HCT116 (cell line): Measurements from ENCODE around the gene MESD. TPM values are rescaled to one million over a fixed set of nuclear protein-coding genes. Genes with fewer than 3 reads are reported as not detected.

Source experiments
- ATAC-seq: fragments of 200-7000 bp; cut with Tn5 transposase; 2 replicates; pipeline ENCODE4 v1.9.1; 2020; ENCODE audit warnings: mild to moderate bottlenecking, moderate library complexity
- BruUV-seq: library from RNA; stranded (reverse); fragments of 400-500 nt; replicated peaks from 2 replicates; lab custom pipeline; 2021; lab: Mats Ljungman, UMichigan
- CTCF ChIA-PET: fragments of 300-600 bp; sonication (Branson Sonifier 250); formaldehyde crosslinking; loops from one replicate; lab custom pipeline; 2021; ENCODE audit warnings: antibody characterized with exemption; lab: Charles Lee
- POLR2A ChIA-PET: fragments of 300-600, 350-600 bp; sonication (Branson Sonifier 250); formaldehyde crosslinking; loops from one replicate; lab custom pipeline; 2021; ENCODE audit warnings: antibody characterized with exemption; lab: Charles Lee
- RAD21 ChIA-PET, 2 experiments: fragments of 300-600 bp; sonication (Branson Sonifier 250); formaldehyde crosslinking; loops; one replicate each; lab custom pipeline; 2023; ENCODE audit warnings: low total read pairs in 2 of 2; ENCODE audit not compliant: uncharacterized antibody in 2 of 2, unreplicated experiment in 2 of 2, low non-redundant PET in 1 of 2; lab: Charles Lee
- DNase-seq: peaks from one replicate; pipeline ENCODE4 v3.0.0-alpha.2; 2010; ENCODE audit warnings: low read depth, low spot score
- H2AFZ ChIP-seq: fragments of 200-600 bp; shearing (Covaris generic), sonication (generic); 2 replicates; pipeline ENCODE4 v1.6.1; 2017; ENCODE audit warnings: low read depth, mixed run types, mixed read lengths, antibody characterized with exemption, low read length; ENCODE audit not compliant: poor library complexity, severe bottlenecking
- H3K27ac ChIP-seq: 2 replicates; pipeline ENCODE4 v1.5.1; 2012; ENCODE audit warnings: low read depth, low read length
- H3K27me3 ChIP-seq: fragments of 200-600 bp; sonication (generic); 2 replicates; pipeline ENCODE4 v1.6.1; 2016; ENCODE audit warnings: mixed run types, low read length, mixed read lengths; ENCODE audit not compliant: insufficient read depth
- H3K36me3 ChIP-seq, 2 experiments: fragments of 200-500 bp in 1 of 2; fragments of 200-600 bp in 1 of 2; sonication (Bioruptor generic) in 1 of 2; sonication (generic) in 1 of 2; 2 replicates each; pipeline versions ENCODE4 v1.5.1 to v1.6.1; 2014 to 2016; ENCODE audit warnings: low read length in 2 of 2, inconsistent platforms in 1 of 2, mixed read lengths in 1 of 2, mixed run types in 1 of 2; ENCODE audit not compliant: insufficient read depth in 2 of 2, control insufficient read depth in 1 of 2
- H3K4me1 ChIP-seq, 2 experiments: fragments of 200-600 bp in 1 of 2; sonication (generic) in 1 of 2; 2 replicates each; pipeline versions ENCODE4 v1.5.1 to v1.6.1; 2012 to 2017; ENCODE audit warnings: low read length in 2 of 2, inconsistent platforms in 1 of 2, mild to moderate bottlenecking in 1 of 2, mixed read lengths in 1 of 2, mixed run types in 1 of 2, moderate library complexity in 1 of 2; ENCODE audit not compliant: insufficient read depth in 2 of 2, control insufficient read depth in 1 of 2
- H3K4me2 ChIP-seq: fragments of 200-600 bp; sonication (generic); 2 replicates; pipeline ENCODE4 v1.6.1; 2017; ENCODE audit warnings: mixed run types, low read length, mixed read lengths
- H3K4me3 ChIP-seq, 2 experiments: fragments of 200-600 bp in 1 of 2; sonication (generic) in 1 of 2; replicated peaks in 1 of 2; 2 replicates each; pipeline ENCODE4 v1.5.1; 2011 to 2016; ENCODE audit warnings: low read length in 2 of 2, control low read depth in 1 of 2, low read depth in 1 of 2, mild to moderate bottlenecking in 1 of 2, mixed read lengths in 1 of 2, mixed run types in 1 of 2
- H3K79me2 ChIP-seq: fragments of 200-600 bp; sonication (generic); 2 replicates; pipeline ENCODE4 v1.6.1; 2017; ENCODE audit warnings: mild to moderate bottlenecking, mixed run types, low read length, moderate library complexity, mixed read lengths; ENCODE audit not compliant: insufficient read depth
- H3K9ac ChIP-seq: fragments of 200-600 bp; sonication (generic); 2 replicates; pipeline ENCODE4 v1.6.1; 2016; ENCODE audit warnings: low read length, mixed read lengths
- H3K9me2 ChIP-seq: fragments of 200-600 bp; sonication (generic), shearing (Covaris generic); 2 replicates; pipeline ENCODE4 v1.6.1; 2017; ENCODE audit warnings: mixed run types, mild to moderate bottlenecking, moderate library complexity; ENCODE audit not compliant: insufficient read depth
- H3K9me3 ChIP-seq, 2 experiments: fragments of 200-500 bp in 1 of 2; fragments of 200-600 bp in 1 of 2; sonication (Bioruptor generic) in 1 of 2; sonication (generic) in 1 of 2; 2 replicates each; pipeline ENCODE4 v1.6.1; 2014 to 2017; ENCODE audit warnings: low read length in 2 of 2, mixed read lengths in 2 of 2, inconsistent platforms in 1 of 2, low read depth in 1 of 2, mild to moderate bottlenecking in 1 of 2, mixed run types in 1 of 2, moderate library complexity in 1 of 2; ENCODE audit not compliant: control insufficient read depth in 1 of 2, insufficient read depth in 1 of 2
- H4K20me1 ChIP-seq: fragments of 200-600 bp; sonication (generic), shearing (Covaris generic); 2 replicates; pipeline ENCODE4 v1.6.1; 2017; ENCODE audit warnings: mixed run types, mild to moderate bottlenecking, moderate library complexity; ENCODE audit not compliant: insufficient read depth
- CBX3 ChIP-seq: IDR thresholded peaks from 2 replicates; pipeline ENCODE4 v1.6.1; 2012; ENCODE audit warnings: low read depth
- CEBPB ChIP-seq: IDR thresholded peaks from 2 replicates; pipeline ENCODE4 v1.6.1; 2012; ENCODE audit warnings: low read depth
- EGR1 ChIP-seq: IDR thresholded peaks from 2 replicates; pipeline ENCODE4 v1.6.1; 2012; ENCODE audit warnings: low read depth
- EZH2 ChIP-seq: fragments of 200-600 bp; sonication (generic); IDR thresholded peaks from 2 replicates; pipeline ENCODE4 v1.6.1; 2017; ENCODE audit warnings: antibody characterized with exemption, mixed run types
- FOSL1 ChIP-seq: IDR thresholded peaks from 2 replicates; pipeline ENCODE4 v1.6.1; 2012; ENCODE audit warnings: low read depth
- JUND ChIP-seq: IDR thresholded peaks from 2 replicates; pipeline ENCODE4 v1.6.1; 2012
- POLR2A ChIP-seq: IDR thresholded peaks from 2 replicates; pipeline ENCODE4 v1.7.0; 2011; ENCODE audit warnings: borderline replicate concordance; ENCODE audit not compliant: insufficient read depth, insufficient read length; ENCODE audit errors: extremely low read depth
- SP1 ChIP-seq: IDR thresholded peaks from 2 replicates; pipeline ENCODE4 v1.6.1; 2012; ENCODE audit warnings: low read depth
- TCF7L2 ChIP-seq: IDR thresholded peaks from 2 replicates; pipeline ENCODE4 v1.7.0; 2011; ENCODE audit warnings: borderline replicate concordance, inconsistent platforms; ENCODE audit not compliant: insufficient read depth, insufficient read length; ENCODE audit errors: extremely low read depth
- ZFX ChIP-seq: fragments of 450-650 bp; IDR thresholded peaks from 2 replicates; pipeline ENCODE4 v1.6.1; 2017
- ZNF274 ChIP-seq: fragments of 200-500 bp; sonication (Bioruptor generic); IDR thresholded peaks from 2 replicates; pipeline ENCODE4 v1.6.1; 2014; ENCODE audit warnings: mild to moderate bottlenecking, low read depth, low read length, inconsistent platforms
- intact Hi-C: fragments of 100-400 bp; cut with micrococcal nuclease; formaldehyde crosslinking; loops from 2 replicates; pipeline ENCODE4 v1.10.0; 2022
- total RNA-seq: library from RNA; stranded (reverse); gene quantifications from one replicate; pipeline ENCODE4 v1.2.1, GENCODE V29; 2021; ENCODE audit not compliant: unreplicated experiment
- TF ChIP-seq, protein P1 (sequence below): IDR thresholded peaks from 2 replicates; pipeline ENCODE4 v1.6.1; 2012; ENCODE audit warnings: low read depth
- TF ChIP-seq, protein P2 (sequence below), 3 experiments: fragments of 200-600 bp in 1 of 3; sonication (generic) in 1 of 3; IDR thresholded peaks in 2 of 3; conservative IDR thresholded peaks in 1 of 3; 2 replicates each; pipeline ENCODE4 v1.5.1; 2012 to 2017; ENCODE audit warnings: low read depth in 2 of 3, low read length in 2 of 3, antibody characterized with exemption in 1 of 3, borderline replicate concordance in 1 of 3, control low read depth in 1 of 3, mild to moderate bottlenecking in 1 of 3, mixed read lengths in 1 of 3, mixed run types in 1 of 3, moderate library complexity in 1 of 3; ENCODE audit not compliant: insufficient read depth in 1 of 3
- TF ChIP-seq, protein P3 (sequence below): IDR thresholded peaks from 2 replicates; pipeline ENCODE4 v1.6.1; 2012
- TF ChIP-seq, protein P4 (sequence below): IDR thresholded peaks from 2 replicates; pipeline ENCODE4 v1.6.1; 2012

MESD gene
- total RNA-seq, 1 experiment from 2014 or later: 22.5 TPM

DNA sequence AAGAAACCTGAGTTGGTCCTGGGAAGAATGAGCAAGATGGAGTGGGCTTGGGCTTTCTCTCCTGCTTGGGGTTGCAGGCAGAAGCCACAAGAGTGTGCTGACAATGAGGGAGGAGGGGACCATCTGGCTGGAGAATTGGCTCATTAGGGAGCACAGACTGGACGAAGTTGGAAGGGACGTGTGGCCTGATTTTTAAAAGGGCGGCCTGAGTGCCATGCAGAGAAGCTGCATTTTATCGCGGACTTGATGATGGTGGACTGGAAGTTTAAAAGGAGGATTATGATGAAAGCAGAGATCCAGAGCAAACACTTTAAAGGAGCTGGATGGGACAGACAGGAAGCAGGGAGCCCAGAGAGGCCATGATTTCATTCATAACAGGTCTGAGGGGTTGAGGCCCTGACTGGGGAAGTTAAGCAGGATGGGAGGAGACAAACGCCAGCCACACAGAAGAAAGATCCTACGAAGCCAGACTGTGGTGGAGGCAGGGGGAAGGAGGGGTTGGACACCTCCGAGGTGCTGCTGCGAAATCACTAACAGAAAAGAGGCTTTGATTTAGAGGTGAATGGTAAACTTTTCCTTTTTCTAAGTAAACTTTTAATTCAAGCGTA, 34.8 kb upstream of the MESD start:
- ChIA-PET CTCF (no interaction called here), POLR2A (no interaction called here)
- DNase-seq: no peak
- Histone ChIP-seq H4K20me1 (no peaks in the 10 kb centered on the region), H3K9me3 (peaks cover 0 to 1% of the 10 kb centered on the region in 2 experiments; a peak in 1 of 4 replicates), H3K27me3 (no peaks in the 10 kb centered on the region), H2AFZ (no peak overlapping the region)
- TF ChIP-seq POLR2A: no peak
- no peak for TF ChIP-seq FOSL1
- no peak for TF ChIP-seq ZNF274
- no peak for TF ChIP-seq EZH2
- TF ChIP-seq, protein P1, sequence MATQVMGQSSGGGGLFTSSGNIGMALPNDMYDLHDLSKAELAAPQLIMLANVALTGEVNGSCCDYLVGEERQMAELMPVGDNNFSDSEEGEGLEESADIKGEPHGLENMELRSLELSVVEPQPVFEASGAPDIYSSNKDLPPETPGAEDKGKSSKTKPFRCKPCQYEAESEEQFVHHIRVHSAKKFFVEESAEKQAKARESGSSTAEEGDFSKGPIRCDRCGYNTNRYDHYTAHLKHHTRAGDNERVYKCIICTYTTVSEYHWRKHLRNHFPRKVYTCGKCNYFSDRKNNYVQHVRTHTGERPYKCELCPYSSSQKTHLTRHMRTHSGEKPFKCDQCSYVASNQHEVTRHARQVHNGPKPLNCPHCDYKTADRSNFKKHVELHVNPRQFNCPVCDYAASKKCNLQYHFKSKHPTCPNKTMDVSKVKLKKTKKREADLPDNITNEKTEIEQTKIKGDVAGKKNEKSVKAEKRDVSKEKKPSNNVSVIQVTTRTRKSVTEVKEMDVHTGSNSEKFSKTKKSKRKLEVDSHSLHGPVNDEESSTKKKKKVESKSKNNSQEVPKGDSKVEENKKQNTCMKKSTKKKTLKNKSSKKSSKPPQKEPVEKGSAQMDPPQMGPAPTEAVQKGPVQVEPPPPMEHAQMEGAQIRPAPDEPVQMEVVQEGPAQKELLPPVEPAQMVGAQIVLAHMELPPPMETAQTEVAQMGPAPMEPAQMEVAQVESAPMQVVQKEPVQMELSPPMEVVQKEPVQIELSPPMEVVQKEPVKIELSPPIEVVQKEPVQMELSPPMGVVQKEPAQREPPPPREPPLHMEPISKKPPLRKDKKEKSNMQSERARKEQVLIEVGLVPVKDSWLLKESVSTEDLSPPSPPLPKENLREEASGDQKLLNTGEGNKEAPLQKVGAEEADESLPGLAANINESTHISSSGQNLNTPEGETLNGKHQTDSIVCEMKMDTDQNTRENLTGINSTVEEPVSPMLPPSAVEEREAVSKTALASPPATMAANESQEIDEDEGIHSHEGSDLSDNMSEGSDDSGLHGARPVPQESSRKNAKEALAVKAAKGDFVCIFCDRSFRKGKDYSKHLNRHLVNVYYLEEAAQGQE: no peak
- TF ChIP-seq SP1: no peak
- TF ChIP-seq EGR1: no peak
- TF ChIP-seq CBX3: no peak
- TF ChIP-seq CEBPB: no peak
- TF ChIP-seq, protein P2, sequence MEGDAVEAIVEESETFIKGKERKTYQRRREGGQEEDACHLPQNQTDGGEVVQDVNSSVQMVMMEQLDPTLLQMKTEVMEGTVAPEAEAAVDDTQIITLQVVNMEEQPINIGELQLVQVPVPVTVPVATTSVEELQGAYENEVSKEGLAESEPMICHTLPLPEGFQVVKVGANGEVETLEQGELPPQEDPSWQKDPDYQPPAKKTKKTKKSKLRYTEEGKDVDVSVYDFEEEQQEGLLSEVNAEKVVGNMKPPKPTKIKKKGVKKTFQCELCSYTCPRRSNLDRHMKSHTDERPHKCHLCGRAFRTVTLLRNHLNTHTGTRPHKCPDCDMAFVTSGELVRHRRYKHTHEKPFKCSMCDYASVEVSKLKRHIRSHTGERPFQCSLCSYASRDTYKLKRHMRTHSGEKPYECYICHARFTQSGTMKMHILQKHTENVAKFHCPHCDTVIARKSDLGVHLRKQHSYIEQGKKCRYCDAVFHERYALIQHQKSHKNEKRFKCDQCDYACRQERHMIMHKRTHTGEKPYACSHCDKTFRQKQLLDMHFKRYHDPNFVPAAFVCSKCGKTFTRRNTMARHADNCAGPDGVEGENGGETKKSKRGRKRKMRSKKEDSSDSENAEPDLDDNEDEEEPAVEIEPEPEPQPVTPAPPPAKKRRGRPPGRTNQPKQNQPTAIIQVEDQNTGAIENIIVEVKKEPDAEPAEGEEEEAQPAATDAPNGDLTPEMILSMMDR (IDR thresholded peaks at IDR 0.05 in 2 of 3, conservative IDR thresholded peaks at IDR 0.05 in 1 of 3; ENCODE audit: borderline replicate concordance in 1 of 3, insufficient read depth in 1 of 3, low read depth in 2 of 3, low read length in 2 of 3): no peak
- TF ChIP-seq, protein P3, sequence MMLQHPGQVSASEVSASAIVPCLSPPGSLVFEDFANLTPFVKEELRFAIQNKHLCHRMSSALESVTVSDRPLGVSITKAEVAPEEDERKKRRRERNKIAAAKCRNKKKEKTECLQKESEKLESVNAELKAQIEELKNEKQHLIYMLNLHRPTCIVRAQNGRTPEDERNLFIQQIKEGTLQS: no peak
- no peak for TF ChIP-seq JUND
- no peak for TF ChIP-seq TCF7L2
- TF ChIP-seq, protein P4, sequence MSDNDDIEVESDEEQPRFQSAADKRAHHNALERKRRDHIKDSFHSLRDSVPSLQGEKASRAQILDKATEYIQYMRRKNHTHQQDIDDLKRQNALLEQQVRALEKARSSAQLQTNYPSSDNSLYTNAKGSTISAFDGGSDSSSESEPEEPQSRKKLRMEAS: no peak
- no peak for TF ChIP-seq ZFX
- TF ChIP-seq, all 23 proteins: peak for 0
- Histone ChIP-seq H3K9me2 (0 out of 2 replicates have a peak, but pooled peaks cover 2% of the 10 kb centered on the region), H3K4me2 (no peak overlapping the region), H3K4me1 (peaks cover 0 to 6% of the 10 kb centered on the region in 2 experiments; a peak in 1 of 4 replicates), H3K36me3 (no peaks in the 10 kb centered on the region), H3K79me2 (no peaks in the 10 kb centered on the region), H3K4me3 (no peak overlapping the region), H3K27ac (no peak overlapping the region), H3K9ac (no peak overlapping the region)
- RAD21 ChIA-PET: no interaction called here
- intact Hi-C loops: no loop called here
- no TSS peak for BruUV-seq
- ATAC-seq: no peak
